H1 (cell line): Measurements from ENCODE around the gene KIAA0930. TPM values are rescaled to one million over a fixed set of nuclear protein-coding genes. Genes with fewer than 3 reads are reported as not detected.
"Not testable (repeated sequence)": the region's sequence is repeated elsewhere in the genome, so short reads cannot be mapped to it uniquely, and the experiment has no call there.

Experiments
- CTCF ChIA-PET: fragments of 300-600 bp; sonication (Branson Sonifier 250); formaldehyde crosslinking; loops from one replicate; lab custom pipeline; 2021; ENCODE audit not compliant: partially characterized antibody; lab: Charles Lee
- POLR2A ChIA-PET: fragments of 300-600 bp; sonication (Branson Sonifier 250); formaldehyde crosslinking; loops from one replicate; lab custom pipeline; 2021; ENCODE audit warnings: inconsistent platforms; ENCODE audit not compliant: partially characterized antibody; lab: Charles Lee
- DNase-seq, 2 experiments: peaks; one replicate each; pipeline versions ENCODE4 v3.0.0 to v3.0.0-alpha.2; 2010 to 2022; ENCODE audit warnings: low spot score in 2 of 2, low read depth in 1 of 2, mixed read lengths in 1 of 2
- FAIRE-seq: peaks from 2 replicates; lab custom pipeline; 2011; peaks lifted over from hg19 to GRCh38; lab: Jason Lieb, UNC
- H2AFZ ChIP-seq: 2 replicates; pipeline ENCODE4 v1.8.1; 2012; ENCODE audit warnings: low read length, inconsistent platforms
- H2AK5ac ChIP-seq: 2 replicates; pipeline ENCODE4 v1.6.1; 2013; ENCODE audit warnings: low read depth, low read length
- H2BK120ac ChIP-seq: replicated peaks from 2 replicates; pipeline ENCODE3; 2013; ENCODE audit warnings: low read depth, low read length, inconsistent platforms
- H2BK12ac ChIP-seq: 2 replicates; pipeline ENCODE4 v1.6.1; 2013; ENCODE audit warnings: low read depth, low read length
- H2BK15ac ChIP-seq: 2 replicates; pipeline ENCODE4 v1.6.1; 2013; ENCODE audit warnings: low read length
- H2BK20ac ChIP-seq: 2 replicates; pipeline ENCODE4 v1.6.1; 2013; ENCODE audit warnings: low read length
- H2BK5ac ChIP-seq: 2 replicates; pipeline ENCODE4 v1.6.1; 2013; ENCODE audit warnings: low read depth, low read length
- H3K14ac ChIP-seq: 2 replicates; pipeline ENCODE4 v1.6.1; 2013; ENCODE audit warnings: inconsistent platforms; ENCODE audit not compliant: insufficient read length
- H3K18ac ChIP-seq: 2 replicates; pipeline ENCODE4 v1.6.1; 2013; ENCODE audit warnings: low read length; ENCODE audit errors: extremely low read depth
- H3K23ac ChIP-seq: 2 replicates; pipeline ENCODE4 v1.6.1; 2013; ENCODE audit warnings: inconsistent platforms; ENCODE audit not compliant: insufficient read length
- H3K23me2 ChIP-seq: 2 replicates; pipeline ENCODE4 v1.6.1; 2013; ENCODE audit warnings: low read depth, low read length
- H3K27ac ChIP-seq: 2 replicates; pipeline ENCODE4 v1.6.1; 2011; ENCODE audit warnings: low read depth, low read length, inconsistent platforms
- H3K27me3 ChIP-seq, 4 experiments: replicated peaks in 1 of 4; 1 replicate in 1 of 4; 2 replicates in 3 of 4; pipeline versions ENCODE4 v1.6.1 to v1.8.1; 2011 to 2013; ENCODE audit warnings: low read length in 3 of 4, mild to moderate bottlenecking in 3 of 4, inconsistent platforms in 2 of 4, mixed read lengths in 2 of 4, moderate library complexity in 1 of 4; ENCODE audit not compliant: control insufficient read depth in 3 of 4, insufficient read depth in 3 of 4; ENCODE audit errors: extremely low read depth in 1 of 4
- H3K36me3 ChIP-seq, 4 experiments: 2 replicates each; pipeline versions ENCODE4 v1.6.1 to v1.8.1; 2011 to 2013; ENCODE audit warnings: mild to moderate bottlenecking in 4 of 4, low read length in 3 of 4, moderate library complexity in 2 of 4, control low read depth in 1 of 4, inconsistent platforms in 1 of 4; ENCODE audit not compliant: insufficient read depth in 4 of 4, control insufficient read depth in 2 of 4
- H3K4ac ChIP-seq: replicated peaks from 2 replicates; pipeline ENCODE3; 2013; ENCODE audit warnings: low read length, low read depth, mixed read lengths, inconsistent platforms; ENCODE audit not compliant: insufficient read length
- H3K4me1 ChIP-seq, 4 experiments: replicated peaks in 1 of 4; 1 replicate in 1 of 4; 2 replicates in 3 of 4; pipeline versions ENCODE4 v1.6.1 to v1.8.1; 2011 to 2013; ENCODE audit warnings: low read length in 3 of 4, inconsistent platforms in 2 of 4, mixed read lengths in 1 of 4; ENCODE audit not compliant: insufficient read depth in 4 of 4, control insufficient read depth in 3 of 4
- H3K4me2 ChIP-seq, 2 experiments: 2 replicates each; pipeline versions ENCODE4 v1.6.1 to v1.8.1; 2011 to 2013; ENCODE audit warnings: low read depth in 2 of 2, low read length in 2 of 2, control low read depth in 1 of 2, inconsistent platforms in 1 of 2, mild to moderate bottlenecking in 1 of 2; ENCODE audit not compliant: insufficient read depth in 1 of 2
- H3K4me3 ChIP-seq, 4 experiments: fragments of 200-600, 300-600 bp in 1 of 4; sonication (generic), shearing (Covaris generic), sonication (Bioruptor Twin) in 1 of 4; 2 replicates each; pipeline versions ENCODE4 v1.5.1 to v1.8.1; 2011 to 2016; ENCODE audit warnings: low read length in 4 of 4, low read depth in 3 of 4, control low read depth in 2 of 4, inconsistent platforms in 2 of 4, mild to moderate bottlenecking in 2 of 4, mixed read lengths in 1 of 4, moderate library complexity in 1 of 4; ENCODE audit not compliant: insufficient read depth in 2 of 4; ENCODE audit errors: extremely low read depth in 1 of 4
- H3K56ac ChIP-seq: replicated peaks from 2 replicates; pipeline ENCODE3; 2013; ENCODE audit warnings: low read depth, mild to moderate bottlenecking, mixed read lengths, low read length, inconsistent platforms; ENCODE audit not compliant: insufficient read length
- H3K79me1 ChIP-seq: 2 replicates; pipeline ENCODE4 v1.6.1; 2013; ENCODE audit warnings: low read depth, low read length, control low read depth
- H3K79me2 ChIP-seq, 2 experiments: 2 replicates each; pipeline versions ENCODE4 v1.6.1 to v1.8.1; 2012 to 2013; ENCODE audit warnings: low read length in 2 of 2, mild to moderate bottlenecking in 2 of 2, inconsistent platforms in 1 of 2; ENCODE audit not compliant: insufficient read depth in 2 of 2, control insufficient read depth in 1 of 2
- H3K9ac ChIP-seq, 4 experiments: replicated peaks in 1 of 4; 1 replicate in 1 of 4; 2 replicates in 3 of 4; pipeline versions ENCODE4 v1.6.1 to v1.8.1; 2011 to 2013; ENCODE audit warnings: low read depth in 3 of 4, low read length in 3 of 4, control low read depth in 2 of 4, mild to moderate bottlenecking in 2 of 4, moderate library complexity in 2 of 4, inconsistent platforms in 1 of 4; ENCODE audit errors: extremely low read depth in 1 of 4
- H3K9me3 ChIP-seq, 2 experiments: 2 replicates each; pipeline versions ENCODE4 v1.6.1 to v1.8.1; 2012 to 2013; ENCODE audit warnings: mild to moderate bottlenecking in 2 of 2, moderate library complexity in 2 of 2, control low read depth in 1 of 2, inconsistent platforms in 1 of 2, low read depth in 1 of 2, low read length in 1 of 2, mixed read lengths in 1 of 2; ENCODE audit not compliant: insufficient read depth in 2 of 2
- H4K20me1 ChIP-seq, 2 experiments: replicated peaks in 1 of 2; 2 replicates each; pipeline versions ENCODE3 to v1.8.1; 2011 to 2013; ENCODE audit warnings: inconsistent platforms in 2 of 2, low read length in 2 of 2, mild to moderate bottlenecking in 1 of 2; ENCODE audit not compliant: insufficient read depth in 2 of 2, control insufficient read depth in 1 of 2
- H4K5ac ChIP-seq: 2 replicates; pipeline ENCODE4 v1.6.1; 2013; ENCODE audit warnings: low read length, low read depth, mixed read lengths, inconsistent platforms; ENCODE audit not compliant: insufficient read length
- H4K8ac ChIP-seq: 2 replicates; pipeline ENCODE4 v1.8.0; 2013; ENCODE audit warnings: mild to moderate bottlenecking, moderate library complexity, low read length, inconsistent platforms; ENCODE audit not compliant: insufficient read depth; ENCODE audit errors: extremely low read depth
- H4K91ac ChIP-seq: replicated peaks from 2 replicates; pipeline ENCODE3; 2013; ENCODE audit warnings: low read length, mixed read lengths, inconsistent platforms; ENCODE audit not compliant: insufficient read length
- CBX5 ChIP-seq: fragments of 300-800, 300-1000 bp; sonication (generic); IDR thresholded peaks from 2 replicates; pipeline ENCODE4 v1.7.1; 2016; ENCODE audit warnings: antibody characterized with exemption, low read length, low read depth
- CTBP2 ChIP-seq: IDR thresholded peaks from 2 replicates; pipeline ENCODE4 v1.7.0; 2011; ENCODE audit warnings: borderline replicate concordance, mild to moderate bottlenecking, moderate library complexity, mixed read lengths, low read length; ENCODE audit not compliant: insufficient read depth, insufficient read length
- EZH2 ChIP-seq: fragments of 200-600 bp; sonication (generic); IDR thresholded peaks from 2 replicates; pipeline ENCODE4 v1.7.1; 2012; ENCODE audit warnings: low read depth, mild to moderate bottlenecking, moderate library complexity, low read length, inconsistent platforms; ENCODE audit not compliant: severe bottlenecking
- GABPA ChIP-seq: IDR thresholded peaks from 2 replicates; pipeline ENCODE4 v1.6.1; 2011; ENCODE audit warnings: mild to moderate bottlenecking, low read length, moderate library complexity, borderline replicate concordance; ENCODE audit not compliant: insufficient read depth
- JUND ChIP-seq: IDR thresholded peaks from 2 replicates; pipeline ENCODE4 v1.6.1; 2011; ENCODE audit warnings: mild to moderate bottlenecking, improper control_type of control experiment, low read length
- KDM1A ChIP-seq: fragments of 200-600, 300-600 bp; sonication (generic); IDR thresholded peaks from 2 replicates; pipeline ENCODE4 v1.7.1; 2016; ENCODE audit warnings: mild to moderate bottlenecking, low read length, borderline replicate concordance
- RFX5 ChIP-seq: IDR thresholded peaks from 2 replicates; pipeline ENCODE4 v1.6.1; 2011; ENCODE audit warnings: low read depth, low read length, improper control_type of control experiment, borderline replicate concordance
- TCF12 ChIP-seq: IDR thresholded peaks from 2 replicates; pipeline ENCODE4 v1.6.1; 2011; ENCODE audit warnings: low read depth, mild to moderate bottlenecking, low read length
- WGBS, 2 experiments: shearing (Covaris generic) in 1 of 2; methylation state at CpG; one replicate each; pipeline versions ENCODE4 v1.1.6 to v1.1.7; 2013 to 2015; ENCODE audit warnings: low lambda C conversion rate in 2 of 2, mixed read lengths in 2 of 2, inconsistent platforms in 1 of 2, low coverage in 1 of 2, missing lambda C conversion rate in 1 of 2; ENCODE audit not compliant: insufficient replicate concordance in 2 of 2, insufficient coverage in 1 of 2, insufficient read length in 1 of 2; ENCODE audit errors: extremely low coverage in 1 of 2, missing lambda C conversion rate in 1 of 2; 5-methylcytosine and 5-hydroxymethylcytosine counted together
- polyA plus RNA-seq, 7 experiments: library from polyadenylated mRNA; depleted of rRNA in 3 of 7; stranded (reverse) in 5 of 7; unstranded in 2 of 7; fragments of >200 nt in 5 of 7; fragments of 200-250 nt in 2 of 7; gene quantifications; 1 replicate in 5 of 7; 2 replicates in 1 of 7; 4 replicates in 1 of 7; pipeline versions ENCODE4 v1.2.1 to v1.2.3, GENCODE V29; 2011 to 2013; ENCODE audit warnings: missing spikeins in 2 of 7, mixed read lengths in 2 of 7
- total RNA-seq: library from RNA; stranded (reverse); fragmentation: NEBNext Ultra II Directional; extraction: Animal tissue kit (Norgen Biotek cat#: 25700); gene quantifications from 2 replicates; pipeline ENCODE4 v1.2.1, GENCODE V29; 2021
- TF ChIP-seq, protein P1 (sequence below): IDR thresholded peaks from 2 replicates; pipeline ENCODE4 v1.6.1; 2012; ENCODE audit warnings: inconsistent platforms

The KIAA0930 gene
- total and polyA plus RNA-seq, 2 of the 8 experiments (the other 6 are each of a cell fraction or from before 2014, with no cell fraction given) = 61.9 to 66.1 TPM

DNA sequence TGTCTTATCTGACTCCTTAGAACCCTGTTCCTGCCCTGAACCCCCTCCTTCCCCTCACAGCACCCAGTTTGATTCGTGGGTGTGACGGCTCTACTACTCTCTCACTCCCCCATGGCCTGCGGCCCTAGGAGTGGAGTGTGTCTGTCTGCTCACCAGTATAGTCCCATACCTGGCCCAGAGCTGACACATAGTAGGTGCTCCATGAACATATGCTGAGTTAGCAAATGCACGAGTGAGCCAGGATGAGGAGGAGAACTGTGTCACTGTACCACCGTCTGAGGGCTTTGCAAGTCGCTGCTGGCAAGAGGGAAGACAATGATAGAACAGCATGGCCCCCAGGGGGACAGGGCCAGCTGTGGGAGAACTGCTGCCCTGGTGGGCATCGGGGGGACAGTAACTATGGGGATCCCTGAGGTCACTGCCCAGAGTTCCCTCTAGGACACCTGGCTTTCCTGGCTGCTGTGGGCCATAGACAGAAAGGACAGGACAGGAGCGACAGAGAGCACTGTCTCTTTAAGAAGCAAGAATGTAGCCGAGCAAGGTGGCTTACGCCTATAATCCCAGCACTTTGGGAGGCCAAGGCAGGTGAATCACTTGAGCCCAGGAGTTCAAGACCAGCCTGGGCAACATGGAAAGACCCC, 19.2 kb upstream of the KIAA0930 start (continued):
- TF ChIP-seq GABPA = no peak
- TF ChIP-seq, protein P1, sequence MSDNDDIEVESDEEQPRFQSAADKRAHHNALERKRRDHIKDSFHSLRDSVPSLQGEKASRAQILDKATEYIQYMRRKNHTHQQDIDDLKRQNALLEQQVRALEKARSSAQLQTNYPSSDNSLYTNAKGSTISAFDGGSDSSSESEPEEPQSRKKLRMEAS = no peak
- no peak for TF ChIP-seq TCF12
- no peak for TF ChIP-seq JUND
- no peak for TF ChIP-seq CBX5
- TF ChIP-seq CTBP2 = no peak
- no peak for TF ChIP-seq RFX5
- TF ChIP-seq KDM1A = no peak
- no peak for TF ChIP-seq EZH2

DNA sequence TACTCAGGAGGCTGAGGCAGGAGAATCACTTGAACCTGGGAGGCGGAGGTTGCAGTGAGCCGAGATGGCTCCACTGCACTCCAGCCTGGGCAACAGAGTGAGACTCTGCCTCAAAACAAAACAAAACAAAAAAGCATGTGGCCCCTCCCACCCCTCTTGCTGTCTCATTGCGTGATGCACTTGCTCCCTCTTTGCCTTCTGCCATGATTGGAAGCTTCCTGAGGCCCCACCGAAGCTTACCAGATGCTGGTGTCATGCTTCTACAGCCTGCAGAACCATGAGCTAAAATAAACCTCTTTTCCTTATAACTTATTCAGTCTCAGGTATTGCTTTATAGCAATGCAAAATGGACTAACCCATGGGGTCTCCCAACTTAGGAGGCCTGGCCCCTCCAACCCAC, 17.2 kb upstream of the KIAA0930 start:
- POLR2A ChIA-PET = not testable (repeated sequence)

More for the DNA sequence above, 17.2 kb upstream of the KIAA0930 start:
- H3K36me3 ChIP-seq, H2AK5ac ChIP-seq, CTCF ChIA-PET, H3K18ac ChIP-seq, H4K5ac ChIP-seq, H3K56ac ChIP-seq, H3K4me2 ChIP-seq, H2BK20ac ChIP-seq, H4K91ac ChIP-seq, H2BK5ac ChIP-seq, H2BK120ac ChIP-seq, FAIRE-seq, H3K14ac ChIP-seq, H3K23ac ChIP-seq, H4K20me1 ChIP-seq, H3K79me1 ChIP-seq, H3K79me2 ChIP-seq, H2BK12ac ChIP-seq, H4K8ac ChIP-seq, H3K23me2 ChIP-seq, DNase-seq, H3K4me1 ChIP-seq, H3K9ac ChIP-seq, H3K4me3 ChIP-seq, H3K27ac ChIP-seq, H3K9me3 ChIP-seq, H3K4ac ChIP-seq, H2BK15ac ChIP-seq, H2AFZ ChIP-seq, H3K27me3 ChIP-seq: not testable (repeated sequence)
- 81% methylated on average over 4 of the region's 4 CpGs; no CpG with 5 or more reads in 1 of the 2 experiments for WGBS, 2 experiments
